ENCODE data around the gene CCL5. TPM values are rescaled to one million over a fixed set of nuclear protein-coding genes. Genes with fewer than 3 reads are reported as not detected.

The CCL5 gene
- total RNA-seq = 1.7 TPM
- long read RNA-seq, partial matches to known transcripts = 0 of 1 reads
- long read RNA-seq, other reads (novel, unspliced or antisense) = 0 of 1 reads

- ATAC-seq (no peak), DNase-seq (ENCODE audit: missing footprints) (no peak)
- intact Hi-C loops (cut with DNase I) = no loop called here
Measured at GRCh38 chr17:35879773-35880654, at the start of gene CCL5. Gene CCL5, minus strand, starts transcription at chr17:35880360.

- DNase-seq (ENCODE audit: missing footprints) (no peak), ATAC-seq (no peak)
- intact Hi-C loops (cut with DNase I) = no loop called here
Measured at GRCh38 chr17:35927714-35928113, 47.6 kb upstream of the CCL5 start.

- intact Hi-C loops (cut with DNase I) = no loop called here
- DNase-seq (ENCODE audit: missing footprints) = no peak
- no peak for ATAC-seq
Measured at GRCh38 chr17:35923609-35924114, 43.5 kb upstream of the CCL5 start.

GRCh38 chr17:35920229-35920628, 40.1 kb upstream of the CCL5 start:
- intact Hi-C loops (cut with DNase I) = no loop called here
- no peak for ATAC-seq
- no peak for DNase-seq (ENCODE audit: missing footprints)

GRCh38 chr17:35918665-35919064, 38.5 kb upstream of the CCL5 start:
- DNase-seq (ENCODE audit: missing footprints) (no peak), ATAC-seq (no peak)
- intact Hi-C loops (cut with DNase I) = no loop called here

- DNase-seq (ENCODE audit: missing footprints) (no peak), ATAC-seq (no peak)
- intact Hi-C loops (cut with DNase I) = no loop called here
Measured at GRCh38 chr17:35917519-35918213, 37.5 kb upstream of the CCL5 start.

GRCh38 chr17:35915153-35915964, 35.2 kb upstream of the CCL5 start:
- DNase-seq (ENCODE audit: missing footprints) (no peak), ATAC-seq (no peak)
- intact Hi-C loops (cut with DNase I) = no loop called here

- no peak for DNase-seq (ENCODE audit: missing footprints)
- no peak for ATAC-seq
- intact Hi-C loops (cut with DNase I) = no loop called here
Measured at GRCh38 chr17:35914354-35914753, 34.2 kb upstream of the CCL5 start.

GRCh38 chr17:35913609-35914008, 33.4 kb upstream of the CCL5 start:
- no peak for ATAC-seq
- intact Hi-C loops (cut with DNase I) = no loop called here
- DNase-seq (ENCODE audit: missing footprints) = no peak

- intact Hi-C loops (cut with DNase I) = no loop called here
- no peak for DNase-seq (ENCODE audit: missing footprints)
- no peak for ATAC-seq
Measured at GRCh38 chr17:35912942-35913341, 32.8 kb upstream of the CCL5 start.

GRCh38 chr17:35912339-35912912, 32.3 kb upstream of the CCL5 start:
- intact Hi-C loops (cut with DNase I) = no loop called here
- no peak for ATAC-seq
- no peak for DNase-seq (ENCODE audit: missing footprints)

- intact Hi-C loops (cut with DNase I) = no loop called here
- no peak for DNase-seq (ENCODE audit: missing footprints)
- ATAC-seq = no peak
Measured at GRCh38 chr17:35909408-35909807, 29.2 kb upstream of the CCL5 start.

- no peak for DNase-seq (ENCODE audit: missing footprints)
- no peak for ATAC-seq
- intact Hi-C loops (cut with DNase I) = no loop called here
Measured at GRCh38 chr17:35907691-35908090, 27.5 kb upstream of the CCL5 start.

- no peak for ATAC-seq
- intact Hi-C loops (cut with DNase I) = no loop called here
Measured at GRCh38 chr17:35906926-35907637, 26.9 kb upstream of the CCL5 start.

GRCh38 chr17:35906191-35906925, 26.2 kb upstream of the CCL5 start:
- ATAC-seq (no peak), DNase-seq (ENCODE audit: missing footprints) (no peak)
- intact Hi-C loops (cut with DNase I) = no loop called here

More at GRCh38 chr17:35906926-35907637, 26.9 kb upstream of the CCL5 start:
- DNase-seq (ENCODE audit: missing footprints) = no peak

GRCh38 chr17:35903451-35903850, 23.3 kb upstream of the CCL5 start:
- ATAC-seq (no peak), DNase-seq (ENCODE audit: missing footprints) (no peak)
- intact Hi-C loops (cut with DNase I) = no loop called here

GRCh38 chr17:35901631-35902175, 21.5 kb upstream of the CCL5 start:
- ATAC-seq = no peak
- intact Hi-C loops (cut with DNase I) = no loop called here
- DNase-seq (ENCODE audit: missing footprints) = no peak
